HG02642 (cell line): ENCODE measurements around the gene ACTR6.
"Not testable (repeated sequence)": the region's sequence is repeated elsewhere in the genome, so short reads cannot be mapped to it uniquely, and the experiment has no call there.

ENCODE experiments used
- ATAC-seq: cut with Tn5 transposase; IDR thresholded peaks from one replicate; pipeline ENCODE4 v1.9.1; 2021; ENCODE audit warnings: mild to moderate bottlenecking; ENCODE audit not compliant: unreplicated experiment, poor library complexity

ACTR6 gene

DNA sequence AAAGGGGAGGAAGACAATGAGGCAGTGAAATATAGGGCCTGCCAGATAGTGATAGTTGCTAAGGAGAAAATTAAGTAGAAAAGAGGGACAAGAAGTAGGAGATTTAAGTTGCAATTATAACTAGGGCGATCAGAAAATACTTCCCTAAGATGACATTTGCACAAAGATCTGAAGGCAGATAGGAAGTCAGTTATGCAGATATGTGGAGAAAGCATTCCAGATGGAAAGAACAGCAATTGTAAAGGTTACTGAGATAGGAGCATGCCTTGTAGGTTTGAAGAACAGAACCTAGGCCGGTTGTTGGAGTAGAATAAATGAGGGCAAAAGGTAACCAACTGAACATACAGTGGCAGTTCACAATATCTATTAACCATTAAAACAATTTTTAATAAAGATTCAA lies 21.4 kb upstream of the ACTR6 start:
- no peak for ATAC-seq

DNA sequence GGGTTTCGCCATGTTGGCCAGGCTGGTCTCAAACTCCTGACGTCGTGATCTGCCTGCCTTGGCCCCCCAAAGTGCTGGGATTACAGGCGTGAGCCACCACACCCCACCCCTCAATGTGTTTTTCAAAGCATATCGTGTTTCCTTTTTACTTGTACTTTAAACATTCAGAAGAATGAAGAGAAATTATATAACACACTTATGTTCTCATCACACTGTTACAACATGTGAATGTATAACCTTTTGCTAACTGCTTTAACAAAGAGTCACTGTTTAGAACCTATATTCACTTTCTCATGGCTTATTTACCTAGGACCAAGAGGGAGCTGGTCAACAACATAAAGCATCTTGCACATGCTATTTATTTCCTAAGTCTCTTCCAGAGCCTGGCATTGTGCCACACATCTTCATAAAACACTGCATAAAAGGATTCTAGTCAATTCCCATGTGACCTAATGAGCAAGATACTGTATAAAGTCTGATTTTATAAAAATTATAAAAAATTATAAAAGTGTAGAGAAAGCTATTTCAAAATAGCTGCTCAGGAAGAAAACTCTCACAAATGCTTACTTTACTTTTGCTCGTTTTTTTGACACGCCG lies 16.0 kb upstream of the ACTR6 start:
- ATAC-seq = no peak

DNA sequence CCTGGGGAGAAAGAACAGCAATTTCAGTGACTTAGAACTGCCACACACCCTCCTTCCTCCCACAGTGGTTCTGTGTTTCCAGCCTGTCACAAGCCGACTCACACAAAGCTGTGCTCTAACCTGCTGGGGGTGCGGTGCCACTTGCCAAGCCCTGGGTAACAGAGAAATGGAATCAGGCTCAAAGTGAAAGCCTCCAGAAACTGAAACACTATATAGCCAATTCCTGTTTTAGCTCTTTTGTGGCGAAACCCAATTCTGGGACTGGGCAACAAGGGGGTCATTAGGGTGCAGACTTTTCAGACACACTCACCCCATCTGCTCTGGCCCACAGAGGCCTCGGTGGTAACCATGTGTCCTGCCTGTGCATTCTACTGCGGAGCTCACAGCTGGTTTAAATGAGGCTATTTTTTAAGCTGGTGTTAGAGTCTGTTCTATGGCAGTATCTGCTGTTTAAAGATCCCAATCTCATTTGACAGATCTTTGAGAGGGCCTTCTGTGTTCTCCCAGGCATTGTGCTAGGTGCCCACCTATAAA lies 15.2 kb upstream of the ACTR6 start:
- peak; percentile 89 for ATAC-seq

DNA sequence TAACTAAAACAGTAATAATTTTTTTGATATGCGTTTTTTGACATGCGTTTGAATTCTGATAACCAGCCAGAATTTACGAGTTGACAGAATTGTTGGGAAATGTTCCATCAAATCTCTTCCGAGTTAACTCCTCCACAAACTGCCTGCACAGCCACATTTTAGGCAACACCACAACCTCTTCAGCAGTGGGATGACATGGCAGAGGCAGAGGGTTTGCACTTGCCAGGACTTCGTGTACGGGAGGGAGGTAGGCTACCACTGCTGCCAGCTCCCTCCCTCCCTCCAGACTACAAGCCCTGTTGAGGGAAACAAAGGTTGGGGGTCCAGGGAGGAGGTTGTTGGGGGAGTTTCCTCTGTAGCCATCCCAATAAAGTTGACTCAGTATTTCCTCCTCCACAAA lies 14.5 kb upstream of the ACTR6 start:
- ATAC-seq = no peak

DNA sequence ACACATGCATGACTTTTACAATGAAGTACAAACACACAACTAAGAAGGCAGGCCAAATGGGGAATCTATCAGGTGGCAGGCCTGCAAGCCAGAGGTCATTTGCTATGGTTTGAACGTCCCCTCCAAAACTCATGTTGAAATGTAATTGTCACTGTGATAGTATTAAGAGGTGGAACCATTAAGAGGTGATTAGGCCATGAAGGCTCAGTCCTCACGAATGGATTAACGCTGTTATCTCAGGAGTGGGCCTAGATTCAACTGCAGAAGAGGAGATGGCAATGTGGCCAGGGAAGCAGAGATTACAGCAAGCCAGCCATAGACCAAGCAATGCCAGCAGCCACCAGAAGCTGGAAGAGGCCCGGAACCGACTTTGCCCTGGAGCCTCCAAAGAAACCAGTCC lies 13.5 kb upstream of the ACTR6 start:
- ATAC-seq = no peak

GRCh38 chr12:100187857-100188519 lies 12.6 kb upstream of the ACTR6 start:
- ATAC-seq = no peak

- not testable (repeated sequence) for ATAC-seq
These were observed 11.6 kb upstream of the ACTR6 start for GRCh38 chr12:100188888-100189635.

DNA sequence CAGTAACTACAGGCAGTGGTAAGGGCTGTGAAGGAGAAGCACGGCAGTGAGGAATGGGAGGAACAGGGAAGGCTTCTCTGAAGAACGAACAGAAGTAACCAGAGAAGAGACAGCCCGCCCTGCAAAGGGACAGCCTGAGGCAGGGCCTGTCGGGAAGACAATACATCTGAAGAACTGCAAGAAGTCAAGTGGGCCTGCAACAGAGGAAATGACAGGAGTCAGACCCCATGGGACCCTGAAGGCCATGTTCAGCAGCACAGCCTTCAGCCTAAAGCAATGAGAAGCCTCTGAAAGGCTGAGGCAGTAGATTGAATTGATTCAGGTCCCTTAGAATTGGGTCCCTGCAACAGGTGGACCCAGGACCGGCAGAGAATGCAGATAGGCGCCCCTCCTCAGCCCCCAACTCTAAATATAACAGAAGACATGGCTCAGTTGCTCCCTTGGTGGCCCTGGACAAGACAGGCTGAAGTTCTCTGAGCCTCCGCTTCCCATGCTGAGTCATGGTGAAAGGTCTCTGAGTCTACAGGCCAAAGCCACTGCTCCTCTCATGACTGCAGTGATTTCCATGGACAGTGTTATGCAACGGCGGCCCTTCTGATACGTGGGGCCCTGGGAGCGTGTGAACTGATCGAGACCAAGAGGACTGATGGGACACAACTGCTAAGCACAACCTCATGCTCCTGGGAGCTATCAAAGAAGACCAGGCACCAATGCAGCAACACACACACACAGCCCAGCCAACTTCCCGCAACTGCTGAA lies 10.8 kb upstream of the ACTR6 start:
- ATAC-seq = no peak

DNA sequence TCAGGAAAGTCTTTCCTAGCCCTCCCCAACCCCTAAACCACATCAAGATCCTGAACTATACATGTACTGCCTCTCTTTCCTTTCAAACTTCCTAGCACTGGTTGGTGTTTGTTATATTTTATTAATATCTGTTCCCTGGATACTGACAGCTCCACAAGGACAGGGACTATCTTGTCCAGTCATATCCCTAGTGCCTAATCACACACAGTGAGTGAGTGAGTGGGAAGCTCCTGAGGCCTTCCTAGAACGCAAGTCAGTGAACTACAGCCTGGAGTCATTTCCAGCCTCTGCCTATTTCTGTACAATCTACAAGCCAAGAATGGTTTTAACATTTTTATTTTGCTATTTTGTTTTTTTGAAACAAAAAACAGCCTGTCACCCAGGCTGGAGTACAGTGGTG lies 7.5 kb upstream of the ACTR6 start:
- ATAC-seq = no peak

- no peak for ATAC-seq
These were observed 3.1 kb upstream of the ACTR6 start for GRCh38 chr12:100197486-100197885.

- ATAC-seq = no peak
These were observed 1.6 kb upstream of the ACTR6 start for GRCh38 chr12:100199023-100199346.

DNA sequence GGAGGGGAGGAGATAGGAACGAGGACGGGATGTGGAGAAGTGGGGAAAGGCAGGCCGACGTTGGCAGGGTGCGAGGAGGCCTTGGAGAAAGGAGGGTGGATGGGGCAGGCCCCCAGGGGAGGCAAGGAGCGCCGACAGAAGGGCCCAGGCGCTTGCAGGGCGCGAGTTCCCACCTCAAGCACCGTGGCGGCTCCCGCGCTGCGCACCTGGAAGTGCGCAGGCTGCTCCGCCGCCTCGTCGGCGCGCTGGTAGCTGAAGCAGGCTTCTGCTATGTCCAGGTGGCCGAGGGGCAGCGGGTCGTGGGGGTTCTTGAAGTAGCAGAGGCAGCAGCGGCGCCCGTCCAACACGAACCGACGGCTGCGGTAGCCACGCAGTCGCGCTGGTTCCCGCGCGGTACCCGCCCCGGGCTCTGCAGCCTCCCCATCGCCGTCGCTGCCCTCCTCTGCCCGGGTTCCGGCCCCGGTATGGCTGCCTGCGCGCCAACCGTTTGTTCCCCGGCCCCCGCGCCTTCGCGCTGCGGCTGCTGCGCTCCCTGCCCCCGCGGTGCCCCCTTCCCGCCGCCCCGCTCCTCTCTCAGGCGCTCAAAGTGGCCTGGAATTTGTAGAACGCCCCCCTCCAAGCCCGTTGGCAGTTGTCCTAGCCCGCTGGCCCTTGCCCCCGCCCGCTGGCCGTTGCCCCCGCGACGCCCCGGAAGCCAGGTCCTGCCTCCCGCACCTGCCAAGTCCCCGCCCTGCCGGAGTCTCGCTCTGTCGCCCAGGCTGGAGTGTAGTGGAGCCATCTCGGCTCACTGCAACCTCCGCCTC lies 1.1 kb upstream of the ACTR6 start:
- peak; percentile 81 for ATAC-seq

- ATAC-seq = no peak
These were observed 1.2 kb downstream of the ACTR6 start for GRCh38 chr12:100201604-100202423.

DNA sequence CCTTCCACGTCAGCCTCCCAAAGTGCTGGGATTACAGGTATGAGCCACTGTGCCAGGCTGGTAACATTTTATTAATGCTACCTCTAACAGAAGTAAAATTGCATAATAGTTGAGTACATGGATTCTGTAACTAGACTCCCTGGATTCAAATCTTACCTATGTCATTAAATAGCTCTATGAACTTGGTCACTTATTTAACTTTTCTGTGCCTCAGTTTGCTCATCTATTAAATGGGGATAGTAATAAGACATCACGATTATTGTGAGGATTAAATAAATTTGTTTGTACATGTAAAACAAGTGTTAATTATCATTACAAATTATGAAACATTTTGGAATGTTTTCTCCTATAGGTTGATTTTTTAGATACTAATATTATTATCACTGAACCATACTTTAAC lies 6.7 kb downstream of the ACTR6 start:
- ATAC-seq = no peak

GRCh38 chr12:100208834-100209233 lies 8.2 kb downstream of the ACTR6 start:
- ATAC-seq = no peak

GRCh38 chr12:100211698-100212097 lies 11.1 kb downstream of the ACTR6 start:
- no peak for ATAC-seq

GRCh38 chr12:100213016-100213891 lies 12.6 kb downstream of the ACTR6 start:
- ATAC-seq = no peak

DNA sequence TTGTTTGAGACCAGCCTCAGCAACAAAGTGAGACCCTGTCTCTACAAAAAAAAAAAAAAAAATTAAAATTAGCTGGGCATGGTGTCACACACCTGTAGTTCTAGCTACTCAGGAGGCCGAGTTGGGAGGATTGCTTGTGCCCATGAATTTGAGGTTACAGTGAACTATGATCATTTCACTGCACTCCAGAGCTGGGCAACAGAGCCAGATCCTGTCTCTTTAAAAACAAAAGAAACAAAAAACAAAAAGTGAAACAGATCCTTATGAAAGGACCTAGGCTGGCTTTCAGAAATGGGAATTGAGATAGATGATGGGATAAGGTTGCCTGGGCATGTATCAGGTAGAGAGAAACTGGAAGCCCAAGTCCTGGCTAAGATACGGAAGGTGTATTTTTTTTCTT lies 13.9 kb downstream of the ACTR6 start:
- ATAC-seq = no peak
